Thyroid gland (tissue), 4 donors: ENCODE data around the gene WDR70.

Source experiments
- CTCF ChIP-seq, 6 experiments: fragments of 200-600 bp in 3 of 6; fragments of 450-650 bp in 3 of 6; sonication (generic) in 3 of 6; IDR thresholded peaks; one replicate each; pipeline ENCODE4 v1.5.1; 2016 to 2019; ENCODE audit warnings: antibody characterized with exemption in 6 of 6, mild to moderate bottlenecking in 2 of 6, inconsistent platforms in 1 of 6, moderate library complexity in 1 of 6
- POLR2A ChIP-seq, 2 donors: fragments of 450-650 bp; IDR thresholded peaks; one replicate each; pipeline ENCODE4 v1.6.1; 2017; ENCODE audit warnings: antibody characterized with exemption in 2 of 2, mild to moderate bottlenecking in 2 of 2, moderate library complexity in 1 of 2

- TF ChIP-seq CTCF (IDR thresholded peaks at IDR 0.05) (no peak), POLR2A (IDR thresholded peaks at IDR 0.05) (no peak)
These were observed 357.3 kb downstream of the WDR70 start for GRCh38 chr5:37736397-37736796.
